ENCODE results near the gene DACT3. TPM values are rescaled to one million over a fixed set of nuclear protein-coding genes. Genes with fewer than 3 reads are reported as not detected.
A peak's percentile ranks its signal among the peaks of the same experiment; 100 is the strongest.

The DACT3 gene
- total RNA-seq, 1 experiment from 2014 or later: 1.9 TPM

DNA sequence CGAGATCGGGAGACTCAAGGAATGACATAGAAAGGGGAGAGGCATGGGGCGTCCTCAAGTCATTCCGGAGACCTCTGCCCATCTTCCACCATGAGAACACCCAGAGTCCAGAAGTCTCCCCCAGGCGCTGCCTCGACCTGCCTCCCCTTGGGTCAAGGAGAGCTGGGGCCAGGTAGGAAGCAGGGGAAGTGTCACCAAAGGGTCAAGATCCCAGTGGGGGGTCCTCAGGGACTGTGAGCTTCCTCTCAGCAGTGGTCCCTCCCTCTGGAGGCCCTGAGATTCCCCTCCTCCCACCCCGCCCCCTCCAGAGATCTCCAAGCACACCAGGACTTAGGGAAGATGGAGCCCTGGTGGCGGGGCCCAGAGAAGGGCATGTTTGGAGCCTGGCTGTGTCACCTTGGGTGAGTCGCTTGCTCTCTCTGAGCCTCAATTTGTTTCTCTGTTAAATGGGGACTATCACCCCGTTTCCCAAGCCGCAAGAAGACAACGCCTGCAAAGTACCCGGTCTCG, 919 bp downstream of the DACT3 start:
- TF ChIP-seq EZH2 (IDR thresholded peaks at IDR 0.05; ENCODE audit: low read length, unreplicated experiment): no peak
- no peak for TF ChIP-seq CTCF (conservative IDR thresholded peaks at IDR 0.05; ENCODE audit: low read depth, low read length)
- TF ChIP-seq EZH2phosphoT487 (IDR thresholded peaks at IDR 0.05; ENCODE audit: borderline replicate concordance, low read length): no peak
- no TSS peak for BruUV-seq (replicated peaks)
- no peak for ATAC-seq
- Histone ChIP-seq H3K9ac (ENCODE audit: low read length) (no peak overlapping the region), H3K4me1 (ENCODE audit: insufficient read depth, low read length) (peaks cover 9% of the 10 kb centered on the region), H3K4me2 (ENCODE audit: low read length) (peak overlapping the region; percentile 89), H2AFZ (ENCODE audit: low read length) (peak overlapping the region; percentile 85; the same call in 1 of the 2 replicates), H3K36me3 (ENCODE audit: low read depth, low read length) (no peaks in the 10 kb centered on the region), H3K27ac (ENCODE audit: low read length) (no peak overlapping the region), H3K27me3 (ENCODE audit: low read length) (no peaks in the 10 kb centered on the region), H3K4me3 (ENCODE audit: low read length) (peak overlapping the region; percentile 64; the same call in 1 of the 2 replicates), H3K9me2 (replicated peaks; ENCODE audit: low read length) (no peaks in the 10 kb centered on the region), H4K20me1 (ENCODE audit: low read length) (no peaks in the 10 kb centered on the region), H3K9me3 (ENCODE audit: low read length) (no peaks in the 10 kb centered on the region), H3F3A (ENCODE audit: low read length, unreplicated experiment) (no peaks in the 10 kb centered on the region), H3K79me2 (ENCODE audit: low read length) (no peaks in the 10 kb centered on the region)
- intact Hi-C loops (cut with micrococcal nuclease): no loop called here
- POLR2A ChIA-PET (ENCODE audit: unreplicated experiment): no interaction called here
- CTCF ChIA-PET: no interaction called here
- DNase-seq: no peak

- no peak overlapping the region for H3K27ac ChIP-seq (ENCODE audit: low read length)
- TF ChIP-seq EZH2 (IDR thresholded peaks at IDR 0.05; ENCODE audit: low read length, unreplicated experiment) (no peak), CTCF (conservative IDR thresholded peaks at IDR 0.05; ENCODE audit: low read depth, low read length) (no peak), EZH2phosphoT487 (IDR thresholded peaks at IDR 0.05; ENCODE audit: borderline replicate concordance, low read length) (no peak)
- no peaks in the 10 kb centered on the region for H4K20me1 ChIP-seq (ENCODE audit: low read length)
- no peaks in the 10 kb centered on the region for H3F3A ChIP-seq (ENCODE audit: low read length, unreplicated experiment)
- peak overlapping the region; percentile 85 for H2AFZ ChIP-seq (ENCODE audit: low read length)
- no peak for ATAC-seq
- no peak for DNase-seq
- H3K79me2 ChIP-seq (ENCODE audit: low read length): no peaks in the 10 kb centered on the region
- H3K27me3 ChIP-seq (ENCODE audit: low read length): no peaks in the 10 kb centered on the region
- no peaks in the 10 kb centered on the region for H3K9me2 ChIP-seq (replicated peaks; ENCODE audit: low read length)
- no peak overlapping the region for H3K9ac ChIP-seq (ENCODE audit: low read length)
- POLR2A ChIA-PET (ENCODE audit: unreplicated experiment): no interaction called here
- BruUV-seq (replicated peaks): no TSS peak
- no peaks in the 10 kb centered on the region for H3K36me3 ChIP-seq (ENCODE audit: low read depth, low read length)
- H3K4me2 ChIP-seq (ENCODE audit: low read length): peak overlapping the region; percentile 89
- peaks cover 9% of the 10 kb centered on the region for H3K4me1 ChIP-seq (ENCODE audit: insufficient read depth, low read length)
- intact Hi-C loops (cut with micrococcal nuclease): no loop called here
- CTCF ChIA-PET: no interaction called here
- no peaks in the 10 kb centered on the region for H3K9me3 ChIP-seq (ENCODE audit: low read length)
- H3K4me3 ChIP-seq (ENCODE audit: low read length): peak overlapping the region; percentile 64; the same call in 1 of the 2 replicates
These were observed 1.6 kb downstream of the DACT3 start for GRCh38 chr19:46659151-46660007.

GRCh38 chr19:46656541-46656940, 4.4 kb downstream of the DACT3 start:
- ATAC-seq: no peak
- no peaks in the 10 kb centered on the region for H3F3A ChIP-seq (ENCODE audit: low read length, unreplicated experiment)
- no peak overlapping the region for H2AFZ ChIP-seq (ENCODE audit: low read length)
- H3K4me3 ChIP-seq (ENCODE audit: low read length): no peak overlapping the region
- TF ChIP-seq EZH2 (IDR thresholded peaks at IDR 0.05; ENCODE audit: low read length, unreplicated experiment): no peak
- POLR2A ChIA-PET (ENCODE audit: unreplicated experiment): no interaction called here
- no peaks in the 10 kb centered on the region for H4K20me1 ChIP-seq (ENCODE audit: low read length)
- intact Hi-C loops (cut with micrococcal nuclease): no loop called here
- no peaks in the 10 kb centered on the region for H3K79me2 ChIP-seq (ENCODE audit: low read length)
- no peak overlapping the region for H3K27ac ChIP-seq (ENCODE audit: low read length)
- no TSS peak for BruUV-seq (replicated peaks)
- H3K36me3 ChIP-seq (ENCODE audit: low read depth, low read length): no peaks in the 10 kb centered on the region
- peaks cover 9% of the 10 kb centered on the region for H3K4me1 ChIP-seq (ENCODE audit: insufficient read depth, low read length)
- H3K27me3 ChIP-seq (ENCODE audit: low read length): no peaks in the 10 kb centered on the region
- no peak overlapping the region for H3K9ac ChIP-seq (ENCODE audit: low read length)
- no peaks in the 10 kb centered on the region for H3K9me2 ChIP-seq (replicated peaks; ENCODE audit: low read length)
- no peak for DNase-seq
- CTCF ChIA-PET: no interaction called here
- H3K9me3 ChIP-seq (ENCODE audit: low read length): no peaks in the 10 kb centered on the region
- no peak overlapping the region for H3K4me2 ChIP-seq (ENCODE audit: low read length)
